Cardiac muscle cell (in vitro differentiated cells and primary cell): ENCODE measurements around the gene FAM131C. TPM values are rescaled to one million over a fixed set of nuclear protein-coding genes. Genes with fewer than 3 reads are reported as not detected.
A peak's percentile ranks its signal among the peaks of the same experiment; 100 is the strongest.
"Not testable (repeated sequence)": the region's sequence is repeated elsewhere in the genome, so short reads cannot be mapped to it uniquely, and the experiment has no call there.

Experiments used
- DNase-seq, 2 donors: peaks; one replicate each; pipeline versions ENCODE4 v3.0.0 to v3.0.0-alpha.2; 2010 to 2017; ENCODE audit warnings: low read depth in 1 of 2, low spot score in 1 of 2
- H3K27ac ChIP-seq: fragments of 200-600 bp; sonication (generic); 2 replicates; pipeline ENCODE4 v1.5.1; 2016
- H3K27me3 ChIP-seq: fragments of 200-600 bp; sonication (generic); 2 replicates; pipeline ENCODE4 v1.6.0; 2016; ENCODE audit warnings: control low read depth
- H3K36me3 ChIP-seq: fragments of 200-600 bp; sonication (generic); 2 replicates; pipeline ENCODE4 v1.5.1; 2016; ENCODE audit warnings: control low read depth
- H3K4me1 ChIP-seq: fragments of 200-600 bp; sonication (generic); 2 replicates; pipeline ENCODE4 v1.8.1; 2017; ENCODE audit warnings: low read depth, mild to moderate bottlenecking, mixed run types
- H3K4me3 ChIP-seq: fragments of 200-600 bp; sonication (generic); 2 replicates; pipeline ENCODE4 v1.5.1; 2016; ENCODE audit warnings: mild to moderate bottlenecking
- H3K9me3 ChIP-seq: fragments of 200-600 bp; sonication (generic); 2 replicates; pipeline ENCODE4 v1.5.1; 2017; ENCODE audit warnings: low read depth, mild to moderate bottlenecking, control low read depth
- CTCF ChIP-seq: IDR thresholded peaks from 2 replicates; pipeline ENCODE4 v1.5.1; 2012; ENCODE audit warnings: low read depth, mild to moderate bottlenecking, low read length
- polyA plus RNA-seq: library from polyadenylated mRNA; unstranded; fragments of >200 nt; fragmentation: Nextera tagmentation; extraction: Ambion mirVana; gene quantifications from 2 replicates; pipeline ENCODE4 v1.2.1, GENCODE V29; 2016
- total RNA-seq: library from RNA; depleted of rRNA; stranded (reverse); fragments of >200 nt; gene quantifications from 2 replicates; pipeline ENCODE4 v1.2.3, GENCODE V29; 2016

Gene FAM131C
- total and polyA plus RNA-seq, 2 experiments from 2014 or later, result 10.4 to 10.9 TPM

GRCh38 chr1:16110884-16111283 is 37.4 kb upstream of the FAM131C start:
- Histone ChIP-seq H3K4me1 (peaks cover 28% of the 10 kb centered on the region), H3K4me3 (no peak overlapping the region), H3K36me3 (no peaks in the 10 kb centered on the region), H3K27ac (no peak overlapping the region), H3K9me3 (no peaks in the 10 kb centered on the region), H3K27me3 (no peaks in the 10 kb centered on the region)
- no peak for DNase-seq
- no peak for TF ChIP-seq CTCF

GRCh38 chr1:16110456-16110855 is 37.0 kb upstream of the FAM131C start:
- Histone ChIP-seq H3K9me3 (no peaks in the 10 kb centered on the region), H3K4me1 (peaks cover 24% of the 10 kb centered on the region), H3K27me3 (no peaks in the 10 kb centered on the region), H3K4me3 (no peak overlapping the region), H3K27ac (no peak overlapping the region), H3K36me3 (no peaks in the 10 kb centered on the region)
- DNase-seq, result no peak
- no peak for TF ChIP-seq CTCF

- no peak for TF ChIP-seq CTCF
- no peak for DNase-seq
- no peaks in the 10 kb centered on the region for H3K9me3 ChIP-seq
Observed at GRCh38 chr1:16109571-16109970, 36.1 kb upstream of the FAM131C start.

GRCh38 chr1:16107039-16107438 is 33.6 kb upstream of the FAM131C start:
- not testable (repeated sequence) for H3K4me1 ChIP-seq, H3K36me3 ChIP-seq, H3K4me3 ChIP-seq, H3K27me3 ChIP-seq, DNase-seq, H3K27ac ChIP-seq, H3K9me3 ChIP-seq

More at GRCh38 chr1:16109571-16109970, 36.1 kb upstream of the FAM131C start:
- H3K27ac ChIP-seq, result no peak overlapping the region
- H3K4me1 ChIP-seq, result peaks cover 23% of the 10 kb centered on the region
- H3K27me3 ChIP-seq, result no peaks in the 10 kb centered on the region
- H3K4me3 ChIP-seq, result no peak overlapping the region
- H3K36me3 ChIP-seq, result no peaks in the 10 kb centered on the region

- H3K27ac ChIP-seq, result no peak overlapping the region
- no peaks in the 10 kb centered on the region for H3K9me3 ChIP-seq
- TF ChIP-seq CTCF, result no peak
- no peaks in the 10 kb centered on the region for H3K4me1 ChIP-seq
- H3K27me3 ChIP-seq, result no peaks in the 10 kb centered on the region
- no peak overlapping the region for H3K4me3 ChIP-seq
- H3K36me3 ChIP-seq, result no peaks in the 10 kb centered on the region
- DNase-seq, result peak in 1 of 2 donors; percentile 74
Observed at GRCh38 chr1:16101623-16102022, 28.2 kb upstream of the FAM131C start.

GRCh38 chr1:16099412-16099811 is 26.0 kb upstream of the FAM131C start:
- Histone ChIP-seq H3K27ac (no peak overlapping the region), H3K4me3 (no peak overlapping the region), H3K9me3 (no peaks in the 10 kb centered on the region), H3K4me1 (no peaks in the 10 kb centered on the region), H3K36me3 (no peaks in the 10 kb centered on the region), H3K27me3 (no peaks in the 10 kb centered on the region)
- TF ChIP-seq CTCF, result no peak
- DNase-seq, result no peak
